ENCODE measurements around the gene MAP3K6. TPM values are rescaled to one million over a fixed set of nuclear protein-coding genes. Genes with fewer than 3 reads are reported as not detected.

Gene MAP3K6
- total and polyA plus RNA-seq, 2 of the 4 experiments (the other 2 are of a cell fraction): 4.8 to 15.9 TPM

DNA sequence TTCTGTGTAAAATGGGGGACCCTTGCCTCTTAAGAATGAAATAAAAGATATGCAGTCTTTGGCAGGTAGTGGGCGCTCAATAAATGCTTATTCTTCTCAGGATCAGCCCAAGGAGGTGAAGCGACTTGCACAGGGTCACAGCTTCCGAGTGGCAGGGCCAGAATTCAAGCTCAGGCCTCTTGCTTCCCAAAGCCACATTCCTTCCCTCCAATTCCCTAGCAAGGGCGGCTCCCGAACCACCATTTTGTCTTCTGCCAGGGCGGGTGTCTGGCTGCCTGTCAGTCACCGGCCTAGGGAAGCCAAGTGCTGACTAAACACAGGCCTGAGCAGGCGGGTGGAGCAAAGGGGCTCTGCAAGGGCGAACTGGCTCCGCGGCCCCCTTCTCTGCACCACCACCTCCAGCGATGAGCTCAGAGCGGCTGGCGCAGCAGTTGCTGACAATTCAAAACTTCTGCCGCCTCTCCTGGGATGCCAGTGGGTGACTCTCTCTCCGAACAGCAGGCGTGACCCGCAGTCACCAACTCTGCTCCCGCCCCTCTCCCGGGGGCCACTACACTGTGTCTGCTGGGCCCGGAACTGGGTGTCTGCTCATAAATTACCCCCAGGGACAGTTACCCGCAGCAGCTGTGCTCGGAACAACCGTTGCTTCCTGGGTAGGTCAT is 36.4 kb upstream of the MAP3K6 start:
- POLR2A ChIA-PET (ENCODE audit: unreplicated experiment): no interaction called here
- H3K18ac ChIP-seq (ENCODE audit: low read depth, low read length): no peak overlapping the region
- peak overlapping the region in 1 of 2 experiments; percentile 46; a peak in 1 of 4 replicates for H4K8ac ChIP-seq (ENCODE audit: low read depth in 2 of 2, low read length in 2 of 2)
- peak overlapping the region; percentile 82 for H2AK9ac ChIP-seq (replicated peaks; ENCODE audit: low read depth, low read length, poor library complexity)
- peak overlapping the region; percentile 25; the same call in 1 of the 2 replicates for H4K5ac ChIP-seq (ENCODE audit: low read depth, low read length)
- H2BK20ac ChIP-seq (ENCODE audit: low read depth, low read length): no peak overlapping the region
- H3K4ac ChIP-seq (ENCODE audit: low read depth, low read length): peak overlapping the region; percentile 40; the same call in 1 of the 2 replicates
- H3K9ac ChIP-seq (ENCODE audit: low read depth, low read length): no peak overlapping the region
- peak overlapping the region; percentile 73 for H2AFZ ChIP-seq (replicated peaks; ENCODE audit: low read length, poor library complexity)
- dilution Hi-C loops (cut with HindIII; ENCODE audit: low sequenced_read_pairs, unreplicated experiment) (no loop called here), intact Hi-C loops (cut with micrococcal nuclease) (no loop called here), in situ Hi-C loops (cut with MboI; ENCODE audit: low sequenced_read_pairs) (no loop called here)
- peaks cover 19% of the 10 kb centered on the region for H3K4me1 ChIP-seq (ENCODE audit: control insufficient read depth, insufficient read depth, low read length)
- peaks cover 14% of the 10 kb centered on the region for H3K9me1 ChIP-seq (ENCODE audit: insufficient read depth, low read length)
- peaks cover 17% of the 10 kb centered on the region for H3K36me3 ChIP-seq (ENCODE audit: control insufficient read depth, insufficient read depth, low read length)
- no peak overlapping the region for H3K23ac ChIP-seq (ENCODE audit: low read depth, low read length)
- 21% methylated on average over 8 of the region's 24 CpGs; no CpG with 5 or more reads in 1 of the 2 experiments for WGBS, 2 experiments (ENCODE audit: extremely low coverage in 2 of 2, insufficient read length in 1 of 2)
- DNase-seq (peak; percentile 42), ATAC-seq (ENCODE audit: low read depth) (peak; percentile 19)
- H3K27ac ChIP-seq (ENCODE audit: insufficient read depth, low read length): 0 out of 2 replicates have a peak overlapping the region, but pooled peaks have one; percentile 3
- H3K9me3 ChIP-seq (ENCODE audit: control insufficient read depth, insufficient read depth, low read length): no peaks in the 10 kb centered on the region
- TF ChIP-seq RAD21 (IDR thresholded peaks at IDR 0.05; ENCODE audit: low read length) (no peak), CHD1 (IDR thresholded peaks at IDR 0.05; ENCODE audit: low read depth, low read length) (no peak), SMC3 (IDR thresholded peaks at IDR 0.05; ENCODE audit: low read depth, low read length) (no peak; the same call in 1 of the 2 replicates), MXI1 (IDR thresholded peaks at IDR 0.05; ENCODE audit: borderline replicate concordance, low read depth, low read length) (no peak), RFX5 (IDR thresholded peaks at IDR 0.05; ENCODE audit: low read depth, low read length) (no peak)
- TF ChIP-seq, protein P1, sequence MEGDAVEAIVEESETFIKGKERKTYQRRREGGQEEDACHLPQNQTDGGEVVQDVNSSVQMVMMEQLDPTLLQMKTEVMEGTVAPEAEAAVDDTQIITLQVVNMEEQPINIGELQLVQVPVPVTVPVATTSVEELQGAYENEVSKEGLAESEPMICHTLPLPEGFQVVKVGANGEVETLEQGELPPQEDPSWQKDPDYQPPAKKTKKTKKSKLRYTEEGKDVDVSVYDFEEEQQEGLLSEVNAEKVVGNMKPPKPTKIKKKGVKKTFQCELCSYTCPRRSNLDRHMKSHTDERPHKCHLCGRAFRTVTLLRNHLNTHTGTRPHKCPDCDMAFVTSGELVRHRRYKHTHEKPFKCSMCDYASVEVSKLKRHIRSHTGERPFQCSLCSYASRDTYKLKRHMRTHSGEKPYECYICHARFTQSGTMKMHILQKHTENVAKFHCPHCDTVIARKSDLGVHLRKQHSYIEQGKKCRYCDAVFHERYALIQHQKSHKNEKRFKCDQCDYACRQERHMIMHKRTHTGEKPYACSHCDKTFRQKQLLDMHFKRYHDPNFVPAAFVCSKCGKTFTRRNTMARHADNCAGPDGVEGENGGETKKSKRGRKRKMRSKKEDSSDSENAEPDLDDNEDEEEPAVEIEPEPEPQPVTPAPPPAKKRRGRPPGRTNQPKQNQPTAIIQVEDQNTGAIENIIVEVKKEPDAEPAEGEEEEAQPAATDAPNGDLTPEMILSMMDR (conservative IDR thresholded peaks at IDR 0.05; ENCODE audit: low read depth, low read length): peak; percentile 28; the same call in 1 of the 2 replicates
- no peak overlapping the region for H2BK120ac ChIP-seq (ENCODE audit: low read depth, low read length)
- H3K56ac ChIP-seq (ENCODE audit: extremely low read depth, insufficient read depth, low read length): no peak overlapping the region
- no TSS peak for BruUV-seq (replicated peaks)
- peak overlapping the region; percentile 36; the same call in 1 of the 2 replicates for H4K91ac ChIP-seq (ENCODE audit: insufficient read depth, low read depth, low read length)
- H3K79me1 ChIP-seq (ENCODE audit: low read depth in 1 of 2, low read length in 2 of 2): peaks cover 2 to 12% of the 10 kb centered on the region in 2 experiments; a peak in 1 of 4 replicates
- no peak overlapping the region for H3K4me3 ChIP-seq (ENCODE audit: insufficient read depth, low read depth, low read length)
- 0 out of 2 replicates have a peak overlapping the region, but pooled peaks have one; percentile 3 for H2AK5ac ChIP-seq (ENCODE audit: low read depth, low read length)
- no peak overlapping the region; the same call in 1 of the 2 replicates for H3K4me2 ChIP-seq (ENCODE audit: low read depth, low read length)
- H2BK15ac ChIP-seq (ENCODE audit: low read depth, low read length): no peak overlapping the region
- no peak overlapping the region for H3K14ac ChIP-seq (replicated peaks; ENCODE audit: low read depth, low read length)
- no peaks in the 10 kb centered on the region for H3K27me3 ChIP-seq (ENCODE audit: control insufficient read depth, insufficient read depth, low read length)
- peaks cover 12% of the 10 kb centered on the region; the same call in 1 of the 2 replicates for H4K20me1 ChIP-seq (ENCODE audit: insufficient read depth, low read length)
- CTCF ChIA-PET: no interaction called here
- H2BK5ac ChIP-seq (ENCODE audit: low read depth, low read length, poor library complexity, severe bottlenecking): no peak overlapping the region
